Measurements from ENCODE around the gene ZBED1. TPM values are rescaled to one million over a fixed set of nuclear protein-coding genes. Genes with fewer than 3 reads are reported as not detected.
"Not testable (repeated sequence)": the region's sequence is repeated elsewhere in the genome, so short reads cannot be mapped to it uniquely, and the experiment has no call there.

Gene ZBED1
- total RNA-seq, 1 donor from 2014 or later, result 61.3 TPM

DNA sequence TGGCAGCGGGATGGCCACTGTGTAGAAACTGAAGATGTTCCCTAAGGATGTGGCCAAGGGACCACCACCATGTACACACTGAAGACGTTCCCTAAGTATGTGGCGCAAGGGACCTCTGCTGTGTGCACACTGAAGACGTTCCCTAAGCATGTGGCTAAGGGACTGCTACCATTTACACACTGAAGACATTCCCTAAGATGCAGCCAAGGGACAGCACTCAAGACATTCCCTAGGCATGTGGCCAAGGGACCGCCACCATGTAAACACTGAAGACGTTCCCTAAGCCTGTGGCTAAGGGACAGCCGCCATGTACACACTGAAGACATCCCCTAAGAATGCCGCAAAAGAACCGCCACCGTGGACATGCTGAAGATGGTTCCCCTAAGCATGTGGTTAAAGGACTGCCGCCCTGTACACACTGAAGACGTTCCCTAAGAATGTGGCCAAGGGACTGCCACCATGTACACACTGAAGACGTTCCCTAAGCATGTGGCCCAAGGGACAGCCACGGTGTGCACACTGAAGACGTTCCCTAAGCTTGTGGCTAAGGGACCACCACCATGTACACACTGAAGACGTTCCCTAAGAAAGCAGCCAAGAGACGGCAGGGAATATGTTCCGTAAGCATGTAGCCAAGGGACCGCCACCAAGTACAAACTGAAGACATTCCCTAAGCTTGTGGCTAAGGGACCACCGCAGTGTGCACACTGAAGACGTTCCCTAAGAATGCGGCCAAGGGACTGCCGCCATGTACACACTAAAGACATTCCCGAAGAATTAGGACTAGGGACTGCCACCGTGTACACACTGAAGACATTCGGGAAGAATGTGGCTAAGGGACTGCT lies 43.3 kb downstream of the ZBED1 start:
- DNase-seq (ENCODE audit: low read depth, low spot score), result no peak

DNA sequence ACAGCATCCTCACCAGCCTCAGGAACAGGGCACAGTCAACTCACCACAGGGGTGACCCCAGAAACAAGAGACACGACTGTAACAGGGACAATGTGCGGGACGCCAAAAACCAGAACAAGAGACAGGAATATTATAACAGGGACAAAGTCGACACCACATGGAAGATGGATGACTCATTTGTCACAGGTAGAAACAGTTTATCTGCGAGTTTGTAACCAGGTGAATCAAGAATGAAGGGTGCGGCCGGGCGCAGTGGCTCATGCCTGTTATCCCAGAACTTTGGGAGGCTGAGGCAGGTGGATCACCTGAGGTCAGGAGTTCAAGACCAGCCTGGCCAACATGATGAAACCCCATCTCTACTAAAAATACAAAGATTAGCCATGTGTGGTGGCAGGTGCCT lies 44.7 kb downstream of the ZBED1 start:
- DNase-seq (ENCODE audit: low read depth, low spot score), result not testable (repeated sequence)

- not testable (repeated sequence) for DNase-seq (ENCODE audit: low read depth, low spot score)
These were observed 46.2 kb downstream of the ZBED1 start for GRCh38 chrX:2454620-2455019.

DNA sequence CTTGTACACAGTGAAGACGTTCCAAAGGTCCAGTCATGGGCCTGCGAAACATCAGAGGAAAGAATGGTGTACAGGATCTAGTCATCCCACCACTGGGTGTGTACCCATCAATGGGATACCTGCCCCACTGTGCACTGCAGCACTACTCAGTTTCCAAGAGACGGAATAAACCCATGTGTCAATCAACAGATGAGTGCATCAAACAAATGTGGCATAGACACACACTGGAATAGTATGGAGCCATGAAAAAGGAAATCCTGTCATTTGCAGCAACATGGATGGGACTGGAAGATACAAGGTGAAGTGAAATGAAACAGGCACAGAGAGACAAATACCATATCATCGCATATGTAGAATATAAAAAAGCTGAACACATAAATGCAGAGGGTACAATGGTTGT lies 48.0 kb downstream of the ZBED1 start:
- DNase-seq (ENCODE audit: low read depth, low spot score), result no peak

DNA sequence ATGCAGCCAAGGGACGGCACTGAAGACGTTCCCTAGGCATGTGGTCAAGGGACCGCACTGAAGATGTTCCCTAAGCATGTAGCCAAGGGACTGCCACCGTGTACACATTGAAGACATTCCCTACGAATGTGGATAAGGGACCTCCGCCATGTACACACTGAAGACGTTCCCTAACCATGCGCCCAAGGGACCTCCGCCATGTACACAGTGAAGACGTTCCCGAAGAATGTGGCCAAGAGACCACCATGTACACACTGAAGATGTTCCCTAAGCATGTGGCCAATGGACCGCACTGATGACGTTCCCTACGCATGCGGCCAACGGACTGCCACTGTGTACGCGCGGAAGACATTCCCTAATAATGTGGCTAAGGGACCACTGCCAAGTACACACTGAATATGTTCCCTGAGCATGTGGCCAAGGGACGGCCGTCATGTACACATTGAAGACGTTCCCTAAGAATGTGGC lies 48.4 kb downstream of the ZBED1 start:
- DNase-seq (ENCODE audit: low read depth, low spot score), result no peak

GRCh38 chrX:2451501-2452316 lies 49.1 kb downstream of the ZBED1 start:
- DNase-seq (ENCODE audit: low read depth, low spot score), result no peak

- no peak for DNase-seq (ENCODE audit: low read depth, low spot score)
These were observed 50.1 kb downstream of the ZBED1 start for GRCh38 chrX:2450681-2451080.

- DNase-seq (ENCODE audit: low read depth, low spot score), result no peak
These were observed 51.5 kb downstream of the ZBED1 start for GRCh38 chrX:2449135-2449886.

DNA sequence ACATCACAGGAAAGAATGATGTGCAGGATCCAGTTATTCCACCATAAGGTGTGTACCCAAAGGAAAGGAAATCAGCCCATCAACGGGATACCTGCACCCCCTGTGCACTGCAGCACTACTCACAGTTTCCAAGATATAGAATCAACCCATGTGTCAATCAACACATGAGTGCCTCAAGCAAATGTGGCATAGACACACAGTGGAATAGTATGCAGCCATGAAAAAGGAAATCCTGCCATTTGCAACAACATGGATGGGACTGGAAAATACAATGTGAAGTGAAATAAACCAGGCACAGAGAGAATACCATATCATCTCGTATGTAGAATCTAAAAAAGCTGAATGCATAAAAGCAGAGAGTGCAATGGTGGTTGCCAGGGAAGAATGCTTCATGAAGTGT lies 53.3 kb downstream of the ZBED1 start:
- DNase-seq (ENCODE audit: low read depth, low spot score), result no peak

- DNase-seq (ENCODE audit: low read depth, low spot score), result no peak
These were observed 54.0 kb downstream of the ZBED1 start for GRCh38 chrX:2446815-2447214.

GRCh38 chrX:2445662-2446623 lies 54.8 kb downstream of the ZBED1 start:
- DNase-seq (ENCODE audit: low read depth, low spot score), result no peak

- no peak for DNase-seq (ENCODE audit: low read depth, low spot score)
These were observed 58.1 kb downstream of the ZBED1 start for GRCh38 chrX:2442694-2443093.

DNA sequence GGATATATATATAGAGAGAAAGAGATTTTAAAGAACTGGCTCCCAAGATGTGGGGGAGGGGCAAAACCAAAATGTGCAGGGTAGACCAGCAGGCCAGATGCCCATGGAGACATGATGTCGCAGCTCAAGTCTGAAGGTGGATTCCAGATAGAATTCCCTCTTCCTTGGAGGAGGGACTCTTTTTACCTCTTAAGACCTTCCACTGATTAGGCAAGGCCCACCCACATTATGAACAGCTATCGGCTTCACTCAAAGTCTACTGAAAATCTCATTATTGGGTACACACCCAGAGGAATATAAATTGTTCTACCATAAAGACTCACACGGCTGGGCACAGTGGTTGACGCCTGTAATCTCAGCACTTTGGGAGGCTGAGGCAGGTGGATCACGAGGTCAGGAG lies 59.3 kb downstream of the ZBED1 start:
- DNase-seq (ENCODE audit: low read depth, low spot score), result no peak

- DNase-seq (ENCODE audit: low read depth, low spot score), result no peak
These were observed 61.2 kb downstream of the ZBED1 start for GRCh38 chrX:2439613-2440012.

Other genes with a start within 250 kb of the ZBED1 start
- gene DHRSX, start within 50 bp of the ZBED1 start, total RNA-seq, result 18.3 and 23.7 TPM in 2 replicates
- 214 and 224 TPM in 2 replicates for gene CD99, start 190.3 kb upstream of the ZBED1 start, total RNA-seq